Left renal pelvis (tissue), 4 donors: Measurements from ENCODE around the gene ARHGDIA. TPM values are rescaled to one million over a fixed set of nuclear protein-coding genes. Genes with fewer than 3 reads are reported as not detected.
A peak's percentile ranks its signal among the peaks of the same experiment; 100 is the strongest.
"Not testable (repeated sequence)": the region's sequence is repeated elsewhere in the genome, so short reads cannot be mapped to it uniquely, and the experiment has no call there.

Experiments
- DNase-seq, 4 donors: peaks; one replicate each; pipeline ENCODE4 v3.0.0-alpha.2; 2013; ENCODE audit warnings: low read depth in 4 of 4, low spot score in 3 of 4
- polyA plus RNA-seq, 4 donors: library from polyadenylated mRNA; unstranded; fragments of 120-200 nt; gene quantifications; one replicate each; pipeline ENCODE4 v1.2.1, GENCODE V29; 2013; ENCODE audit not compliant: insufficient read length in 4 of 4

ARHGDIA gene
- polyA plus RNA-seq, result 100 to 1,000 TPM; 165 to 238 (median 183) TPM

GRCh38 chr17:81870981-81871386, at the start of gene ARHGDIA:
TSS of gene ARHGDIA (minus strand) at chr17:81871337. CDS start at chr17:81869930, 1,407 bp downstream.
- DNase-seq, result no peak

- DNase-seq, result no peak
Measured at GRCh38 chr17:81918832-81919545, 47.9 kb upstream of the ARHGDIA start.

GRCh38 chr17:81918333-81918669, 47.2 kb upstream of the ARHGDIA start:
- not testable (repeated sequence) for DNase-seq

GRCh38 chr17:81917565-81918332, 46.6 kb upstream of the ARHGDIA start, which contains the start of gene SIRT7:
TSS of gene SIRT7 (minus strand) at chr17:81918176. CDS start at chr17:81918131, 45 bp downstream.
- peak in 2 of 4 donors; percentile 57 to 66 for DNase-seq

GRCh38 chr17:81916234-81917001, 45.3 kb upstream of the ARHGDIA start:
- no peak for DNase-seq

- DNase-seq, result no peak
Measured at GRCh38 chr17:81915331-81915730, 44.2 kb upstream of the ARHGDIA start.

- DNase-seq, result no peak
Measured at GRCh38 chr17:81914103-81914850, 43.1 kb upstream of the ARHGDIA start.

- no peak for DNase-seq
Measured at GRCh38 chr17:81913394-81914102, 42.4 kb upstream of the ARHGDIA start.

GRCh38 chr17:81912441-81913309, 41.5 kb upstream of the ARHGDIA start:
- no peak for DNase-seq

- no peak for DNase-seq
Measured at GRCh38 chr17:81911969-81912368, 40.8 kb upstream of the ARHGDIA start.

GRCh38 chr17:81911277-81911961, 40.3 kb upstream of the ARHGDIA start, which contains the start of gene PCYT2:
TSS of gene PCYT2 (minus strand) at chr17:81911399. CDS start at chr17:81911355, 44 bp downstream.
- DNase-seq, result peak in 3 of 4 donors; percentile 64 to 79 (median 72)

- DNase-seq, result no peak
Measured at GRCh38 chr17:81910840-81911276, 39.7 kb upstream of the ARHGDIA start.

GRCh38 chr17:81909966-81910839, 39.1 kb upstream of the ARHGDIA start:
- DNase-seq, result no peak

GRCh38 chr17:81909231-81909630, 38.1 kb upstream of the ARHGDIA start:
- DNase-seq, result no peak

GRCh38 chr17:81908793-81909192, 37.7 kb upstream of the ARHGDIA start:
- DNase-seq, result no peak

- no peak for DNase-seq
Measured at GRCh38 chr17:81907219-81908145, 36.3 kb upstream of the ARHGDIA start.
